Germinal center (tissue), 1 donor: ENCODE results near the gene RPS27L.

Experiments used
- DNase-seq: peaks from one replicate; pipeline ENCODE4 v3.0.0; 2012; ENCODE audit warnings: mixed read lengths, low spot score

RPS27L gene

DNA sequence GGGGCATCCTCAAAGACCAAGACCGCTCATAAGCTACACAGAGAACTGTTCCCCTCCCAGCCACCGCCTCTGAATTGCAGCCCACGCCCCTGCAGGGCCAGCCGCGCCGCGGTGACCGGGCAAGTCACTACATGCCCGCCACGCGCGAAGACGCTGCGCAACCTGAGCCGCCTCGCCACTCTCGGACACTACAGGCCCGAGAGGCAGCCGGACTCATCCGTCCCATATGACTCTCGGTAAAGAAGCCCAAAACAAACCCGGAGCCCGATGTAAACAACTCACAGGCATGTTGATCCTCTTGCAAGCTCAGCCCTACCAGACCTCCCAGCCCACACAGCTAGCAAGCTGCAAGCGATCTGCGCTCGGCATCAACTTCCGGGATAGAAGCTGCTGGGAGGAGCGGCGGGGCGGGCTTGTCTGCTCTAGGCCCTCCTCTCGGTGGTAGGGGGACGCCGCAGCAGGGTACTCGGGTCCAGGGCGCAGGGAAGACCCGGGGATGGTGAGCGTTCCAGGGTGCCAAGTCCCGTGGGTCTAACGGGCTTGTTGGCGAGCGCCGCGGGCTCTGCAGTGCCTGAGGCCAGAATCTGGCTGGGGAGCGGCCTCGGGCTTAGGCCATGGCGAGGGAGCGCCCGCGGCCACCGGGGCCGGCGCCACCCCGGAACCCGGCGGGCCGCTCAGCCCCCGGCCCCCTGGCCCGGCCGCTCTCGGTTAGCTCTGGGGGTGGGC lies at the start of gene RPS27L:
Gene RPS27L, minus strand, starts transcription at position 360 of the 726 bp plus-strand sequence. Its CDS starts 72 bp downstream, at position 288.
- DNase-seq, result peak; percentile 88

GRCh38 chr15:63206079-63206478 lies 48.8 kb upstream of the RPS27L start:
- DNase-seq, result no peak

DNA sequence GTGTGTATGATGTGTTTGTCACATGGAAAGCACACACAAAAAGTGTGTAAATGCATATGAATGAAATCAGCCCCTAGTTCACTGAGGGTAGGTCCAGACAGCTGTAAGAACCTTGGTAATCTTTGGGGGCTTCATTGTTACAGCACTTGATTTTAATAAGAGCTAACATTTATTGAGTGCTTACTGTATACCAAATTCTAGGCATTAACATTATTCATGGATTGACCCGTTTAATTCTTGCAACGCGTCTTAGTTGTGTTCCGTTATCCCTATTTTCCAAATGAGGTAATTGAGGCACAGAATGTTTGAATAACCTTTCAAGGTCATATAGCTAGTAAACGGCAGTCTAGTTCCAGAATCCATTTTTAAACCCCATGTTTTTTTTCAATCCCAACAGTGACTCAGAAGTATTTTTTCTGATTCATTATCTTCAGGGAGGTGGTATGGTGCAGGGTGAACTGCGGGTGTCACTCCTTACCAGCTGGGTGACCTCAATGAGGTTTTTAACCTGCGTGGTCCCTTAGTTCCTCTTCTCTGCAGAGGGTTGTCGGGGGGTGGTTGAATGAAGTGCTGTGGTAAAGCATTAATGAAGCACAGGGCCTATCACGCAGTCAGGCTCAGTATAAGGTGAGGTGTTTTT lies 46.3 kb upstream of the RPS27L start:
- DNase-seq, result no peak

- DNase-seq, result no peak
Measured at GRCh38 chr15:63202861-63203260, 45.6 kb upstream of the RPS27L start.

DNA sequence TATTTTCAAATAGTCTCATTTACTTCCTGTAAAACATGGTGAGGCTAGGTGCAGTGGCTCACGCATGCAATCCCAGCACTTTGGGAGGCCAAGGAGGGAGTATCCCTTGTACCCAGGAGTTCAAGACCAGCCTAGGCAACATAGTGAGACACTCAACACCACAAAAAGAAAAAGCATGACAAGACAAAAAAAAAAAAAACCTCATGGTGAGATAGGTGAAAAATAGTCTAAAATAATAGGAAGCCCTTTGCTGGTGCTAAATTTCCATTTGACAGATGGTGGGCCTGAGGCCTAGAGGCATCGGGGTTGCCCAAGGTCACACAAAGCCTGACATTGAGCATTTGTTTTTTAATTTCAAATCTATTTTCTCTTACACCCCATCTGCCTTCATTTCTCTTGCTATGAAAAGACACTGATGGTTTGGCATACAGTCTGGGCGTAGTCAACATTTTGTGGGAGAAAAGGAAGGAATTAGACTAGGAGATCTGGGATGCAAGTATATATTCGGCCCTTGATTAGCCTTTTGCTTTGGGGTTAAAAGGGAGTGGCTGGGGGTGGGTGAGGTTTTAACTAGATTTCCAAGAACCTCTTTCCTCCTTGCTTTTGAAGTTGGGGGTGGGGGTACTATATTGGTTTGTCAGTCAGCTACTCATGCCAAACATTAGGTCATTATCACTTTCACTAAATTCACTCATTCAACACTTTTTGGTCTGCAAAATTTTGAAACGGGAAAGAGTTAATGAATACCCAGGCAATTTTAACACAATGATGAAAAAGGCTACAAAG lies 43.4 kb upstream of the RPS27L start:
- DNase-seq, result no peak

DNA sequence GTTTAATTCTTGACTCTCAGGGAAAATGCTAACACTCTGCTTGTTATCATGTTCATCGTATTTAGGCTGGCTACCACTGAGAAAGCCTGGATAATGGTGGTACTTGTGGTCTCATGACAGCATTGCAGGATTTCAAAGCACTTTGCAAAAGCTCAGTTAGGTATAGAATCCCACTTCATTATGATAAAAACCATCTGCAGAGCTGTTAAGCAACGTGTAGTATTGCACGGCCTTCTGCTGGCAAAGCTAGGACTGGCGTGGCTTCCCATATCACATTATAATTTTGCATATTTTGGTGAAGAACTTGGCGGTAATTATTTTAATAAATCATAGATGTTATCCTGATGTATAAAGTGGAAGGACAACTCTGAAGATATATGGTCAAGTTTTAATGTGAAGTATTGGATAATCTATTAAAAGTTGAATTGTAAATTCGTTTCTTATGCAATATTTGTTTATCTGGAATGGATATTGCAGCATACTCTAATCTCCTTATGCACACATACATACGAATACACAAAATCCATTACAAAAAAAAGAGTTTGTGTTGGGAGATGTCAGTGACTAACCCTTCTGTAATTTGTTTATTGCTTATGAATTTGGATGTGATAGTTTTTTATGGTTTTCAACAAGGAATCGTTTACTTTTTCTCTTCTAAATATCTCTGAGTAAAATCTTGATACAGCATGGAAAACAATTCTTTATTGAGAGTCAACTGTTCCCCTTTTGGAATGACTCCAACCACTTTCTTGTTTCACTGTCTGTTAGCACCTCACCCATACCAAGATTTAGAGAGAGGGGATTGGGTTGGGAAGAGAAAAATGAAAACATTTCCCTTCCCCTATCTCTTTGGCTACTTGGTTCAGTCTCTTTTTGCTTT lies 41.3 kb upstream of the RPS27L start:
- DNase-seq, result no peak

GRCh38 chr15:63197626-63198025 lies 40.3 kb upstream of the RPS27L start:
- DNase-seq, result no peak

DNA sequence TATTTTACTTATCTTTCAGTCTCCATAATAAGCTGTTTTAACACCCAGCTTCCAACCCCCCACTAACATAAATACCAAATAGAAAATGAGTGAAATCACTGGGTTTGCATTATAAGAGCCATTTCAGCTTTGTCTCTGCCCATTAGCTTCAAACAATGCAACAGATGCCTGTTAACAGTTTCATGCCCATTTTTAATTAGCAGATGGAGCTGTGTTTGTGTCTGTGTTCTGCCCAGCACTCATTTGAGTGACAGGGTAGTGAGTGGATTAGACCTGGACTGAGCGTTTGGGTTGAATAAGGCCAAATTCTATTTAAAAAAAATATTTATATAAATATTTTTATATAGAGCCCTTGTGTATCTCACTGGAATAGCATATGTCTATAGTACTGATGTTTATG lies 39.6 kb upstream of the RPS27L start:
- DNase-seq, result no peak

DNA sequence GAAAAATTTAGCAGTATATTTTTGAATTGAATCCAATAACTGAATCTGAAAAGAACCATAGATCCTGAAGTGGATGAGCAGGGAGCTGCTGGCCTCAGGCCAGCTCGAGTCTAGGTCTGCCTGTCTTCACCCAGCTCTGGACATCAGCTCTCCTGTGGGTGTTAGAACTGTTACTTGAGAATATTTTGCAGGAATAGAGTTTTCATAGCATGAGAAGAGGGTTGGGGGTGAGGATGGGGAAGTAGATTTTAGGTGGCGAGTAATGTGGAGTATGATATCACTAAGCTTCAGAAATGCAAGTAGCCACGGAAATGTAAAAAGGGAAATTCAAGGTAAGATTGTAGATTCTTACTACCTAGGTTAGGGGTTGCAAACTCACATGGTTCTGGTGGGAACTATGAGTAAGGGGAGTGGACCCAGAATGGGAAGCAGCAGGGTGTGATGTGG lies 38.3 kb upstream of the RPS27L start:
- no peak for DNase-seq

DNA sequence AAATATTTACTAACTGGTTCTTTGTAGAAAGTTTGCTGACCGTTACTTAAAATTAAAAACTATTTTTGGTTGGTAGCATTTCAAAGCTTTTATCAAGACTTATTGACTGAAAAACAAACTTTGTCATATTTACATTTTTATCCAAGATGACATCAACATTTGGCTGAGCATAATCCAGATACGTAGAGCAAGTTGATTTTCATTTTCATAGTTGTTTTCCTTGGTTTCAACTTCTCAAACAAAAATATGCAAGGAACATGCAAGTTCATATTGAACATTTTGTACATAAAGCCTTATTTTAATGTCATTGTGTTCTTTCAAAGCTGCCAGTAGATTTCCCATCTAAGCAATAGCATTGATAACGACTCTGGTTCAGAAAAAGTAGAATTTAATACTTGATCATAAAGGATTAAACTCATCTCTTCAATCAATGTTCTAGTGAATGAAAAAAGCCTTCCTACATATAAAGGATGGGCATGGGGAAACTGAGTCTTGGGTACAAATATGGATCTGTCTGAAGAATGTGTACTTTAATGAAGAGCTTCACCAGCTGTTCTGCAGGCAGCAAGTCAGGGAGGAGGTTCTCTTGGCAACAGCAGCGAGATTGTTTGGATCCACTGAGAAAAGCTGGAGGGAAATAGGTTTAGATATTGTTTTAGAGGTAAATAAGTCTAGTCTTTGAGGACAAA lies 37.7 kb upstream of the RPS27L start:
- DNase-seq, result no peak

GRCh38 chr15:63194302-63194701 lies 37.0 kb upstream of the RPS27L start:
- no peak for DNase-seq

GRCh38 chr15:63192619-63193206 lies 35.4 kb upstream of the RPS27L start:
- no peak for DNase-seq

DNA sequence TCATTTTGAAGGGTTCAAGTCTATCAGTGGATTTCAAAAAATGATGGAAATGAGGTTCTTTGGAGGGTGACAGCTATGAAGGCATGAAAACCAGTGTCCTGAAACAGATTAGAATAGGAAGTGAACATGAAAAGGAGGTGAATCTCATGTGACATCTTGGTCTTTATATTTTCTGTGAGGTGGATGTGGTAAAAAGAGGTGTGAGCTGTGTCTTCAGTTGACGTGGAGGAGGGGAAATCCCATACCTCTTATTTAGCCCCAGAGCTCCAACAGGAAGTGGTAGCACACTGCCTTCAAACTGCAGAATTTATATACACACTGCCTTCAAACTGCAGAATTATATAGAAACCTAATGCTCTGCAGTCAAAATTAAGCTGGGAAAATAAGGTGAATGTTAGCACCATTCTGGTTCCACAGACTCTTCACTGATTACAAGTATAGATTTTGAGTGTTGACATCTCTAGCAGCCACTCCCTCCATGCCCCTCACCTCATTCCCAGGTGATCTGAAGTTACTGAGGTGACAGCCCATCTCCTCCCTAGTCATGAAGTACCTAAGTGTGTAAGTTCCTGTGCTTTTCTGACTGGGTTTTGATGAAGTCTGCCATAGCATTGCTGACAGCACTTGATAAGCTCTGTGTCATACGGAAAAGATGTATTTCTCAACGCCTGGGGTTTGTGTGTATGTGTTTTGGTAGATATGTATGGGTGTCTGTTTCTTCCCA lies 34.8 kb upstream of the RPS27L start:
- DNase-seq, result peak; percentile 45

DNA sequence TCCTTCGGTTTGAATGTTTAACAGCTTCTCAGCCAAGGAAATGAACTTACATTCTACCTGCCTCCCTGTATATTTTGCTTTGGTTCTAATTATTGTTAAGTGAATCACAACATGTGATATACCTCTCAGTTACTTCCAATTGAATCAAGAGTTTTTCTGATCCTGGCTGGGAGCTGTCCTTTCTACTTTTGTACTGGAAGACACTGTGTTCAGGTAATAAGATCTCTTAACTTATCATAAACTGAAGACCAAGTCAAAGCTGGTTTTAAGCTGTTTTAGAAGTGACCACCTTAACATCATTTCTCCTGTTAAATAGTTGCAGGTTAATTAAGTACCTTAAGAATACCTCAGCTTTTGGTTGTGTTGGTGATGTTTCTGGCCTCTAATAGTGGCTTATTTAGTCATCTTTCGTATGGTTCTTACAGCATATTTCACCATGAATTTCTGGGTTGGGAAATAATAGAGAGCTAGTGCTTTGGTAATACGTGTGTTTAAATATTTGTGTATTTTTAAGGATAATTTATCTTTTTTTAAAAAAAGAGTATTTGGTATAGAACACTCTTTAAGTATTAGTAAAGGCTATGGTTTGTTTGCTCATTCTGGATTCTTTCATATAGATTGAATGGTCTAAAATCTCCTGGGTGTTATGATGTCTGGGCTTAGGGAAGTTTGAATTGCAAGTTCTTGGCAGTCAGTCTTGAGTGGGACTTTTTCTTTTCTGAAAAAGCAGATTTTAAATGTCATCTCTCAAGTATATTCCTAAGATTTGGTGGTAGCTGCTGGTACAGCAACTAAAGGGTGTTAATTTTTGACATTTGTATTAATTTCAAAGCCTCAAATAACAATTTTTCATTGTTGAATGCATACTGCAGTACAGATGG lies 33.7 kb upstream of the RPS27L start:
- DNase-seq, result no peak

GRCh38 chr15:63189941-63190768 lies 32.9 kb upstream of the RPS27L start:
- no peak for DNase-seq

DNA sequence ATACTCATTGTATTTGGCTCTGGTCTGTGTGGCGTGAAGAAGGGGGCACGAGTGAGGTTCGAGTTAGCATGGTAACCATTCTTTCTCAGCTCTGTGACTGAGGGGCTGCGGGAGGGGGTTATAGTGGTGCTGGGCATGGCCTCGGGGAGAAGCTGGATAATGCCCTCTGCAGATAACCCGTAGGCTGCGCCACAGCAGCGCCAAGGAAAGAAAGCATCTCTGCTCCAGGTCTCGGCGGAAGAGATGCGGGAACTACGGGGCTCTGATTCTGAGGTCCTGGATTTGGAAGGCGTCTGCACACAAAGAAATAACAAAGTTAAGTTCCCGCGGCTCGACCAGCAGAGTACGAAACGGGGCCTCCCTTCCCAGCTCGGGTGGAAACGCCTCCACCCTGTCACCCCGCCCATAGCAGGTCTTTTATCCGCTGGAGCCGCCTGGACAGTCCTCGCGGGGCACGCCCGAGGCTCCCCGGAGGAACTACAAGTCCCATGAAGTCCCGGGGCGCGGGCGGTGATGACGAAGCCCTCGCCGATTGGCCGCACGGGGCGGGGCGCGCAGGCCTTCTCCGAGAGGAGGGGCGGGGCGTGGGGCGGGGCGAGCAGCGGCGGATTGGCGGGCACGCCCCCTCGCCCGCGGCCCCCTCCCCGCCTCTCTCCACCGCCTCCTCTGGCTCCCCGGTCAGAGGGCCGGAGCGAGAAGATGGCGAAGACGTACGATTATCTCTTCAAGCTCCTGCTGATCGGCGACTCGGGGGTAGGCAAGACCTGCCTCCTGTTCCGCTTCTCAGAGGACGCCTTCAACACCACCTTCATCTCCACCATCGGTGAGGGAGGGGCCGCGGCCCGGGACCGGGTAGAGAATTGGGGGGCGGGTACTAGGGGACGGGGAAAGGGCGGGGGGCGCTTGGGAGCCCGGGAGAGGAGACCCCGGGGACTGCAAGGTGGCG lies 31.9 kb upstream of the RPS27L start, which contains the start of gene RAB8B:
Gene RAB8B, plus strand, starts transcription at position 681 of the 946 bp plus-strand sequence. Its CDS starts 19 bp downstream, at position 700.
- peak; percentile 94 for DNase-seq
